ENCODE data around the gene EPN1.

Gene EPN1

DNA sequence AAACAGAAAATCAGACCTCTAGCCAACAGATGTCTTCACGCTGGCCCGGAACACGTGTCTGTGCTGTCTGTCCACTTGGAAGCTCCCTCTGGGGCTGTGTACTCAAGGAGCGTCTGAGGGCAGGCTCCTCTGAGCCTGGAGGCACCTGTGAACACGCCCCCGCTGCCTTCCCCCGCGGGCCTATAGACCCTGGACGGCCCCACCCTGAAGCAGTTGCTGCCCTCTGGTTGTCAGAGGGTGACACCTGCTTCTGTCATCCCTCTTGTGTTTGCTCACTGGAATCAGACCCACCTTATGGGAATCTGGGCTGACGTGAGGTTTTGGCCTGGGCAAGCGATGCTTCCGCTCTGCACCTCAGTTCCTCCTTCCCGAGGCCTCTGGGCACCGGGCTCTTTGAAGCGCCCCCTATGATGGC, 19.2 kb downstream of the EPN1 start:
- no peaks in the 10 kb centered on the region for H3K9me2 ChIP-seq (replicated peaks; ENCODE audit: control insufficient read depth, low read length)
- H3K36me3 ChIP-seq (ENCODE audit: control insufficient read depth, low read length) = peaks cover 92% of the 10 kb centered on the region
- H4K20me1 ChIP-seq (ENCODE audit: control insufficient read depth, insufficient read depth, low read depth, low read length) = no peaks in the 10 kb centered on the region
- H3K4me1 ChIP-seq (ENCODE audit: control insufficient read depth, low read length) = no peaks in the 10 kb centered on the region
- H3K4me2 ChIP-seq (ENCODE audit: low read length) = no peak overlapping the region
- no peaks in the 10 kb centered on the region for H3F3A ChIP-seq (ENCODE audit: control insufficient read depth, insufficient read depth)
- H3K4me3 ChIP-seq (ENCODE audit: low read length) = no peak overlapping the region
- no peaks in the 10 kb centered on the region for H3K79me2 ChIP-seq (ENCODE audit: control insufficient read depth, low read length)
- no peak for TF ChIP-seq EZH2phosphoT487 (IDR thresholded peaks at IDR 0.05; ENCODE audit: borderline replicate concordance, low read length)
- H3K27me3 ChIP-seq (ENCODE audit: control insufficient read depth, low read length) = no peaks in the 10 kb centered on the region
- H3K27ac ChIP-seq (ENCODE audit: low read depth, low read length) = no peak overlapping the region
- H3K9me3 ChIP-seq (ENCODE audit: control insufficient read depth, insufficient read depth, low read length) = no peaks in the 10 kb centered on the region

GRCh38 chr19:55694656-55695491, 19.8 kb downstream of the EPN1 start:
- no peaks in the 10 kb centered on the region for H3K9me2 ChIP-seq (replicated peaks; ENCODE audit: control insufficient read depth, low read length)
- H3K36me3 ChIP-seq (ENCODE audit: control insufficient read depth, low read length) = peaks cover 89% of the 10 kb centered on the region
- H3K4me2 ChIP-seq (ENCODE audit: low read length) = no peak overlapping the region
- no peaks in the 10 kb centered on the region for H3F3A ChIP-seq (ENCODE audit: control insufficient read depth, insufficient read depth)
- no peaks in the 10 kb centered on the region for H4K20me1 ChIP-seq (ENCODE audit: control insufficient read depth, insufficient read depth, low read depth, low read length)
- no peak overlapping the region for H3K27ac ChIP-seq (ENCODE audit: low read depth, low read length)
- H3K27me3 ChIP-seq (ENCODE audit: control insufficient read depth, low read length) = no peaks in the 10 kb centered on the region
- H3K4me1 ChIP-seq (ENCODE audit: control insufficient read depth, low read length) = no peaks in the 10 kb centered on the region
- H3K4me3 ChIP-seq (ENCODE audit: low read length) = no peak overlapping the region
- no peak for TF ChIP-seq EZH2phosphoT487 (IDR thresholded peaks at IDR 0.05; ENCODE audit: borderline replicate concordance, low read length)
- TF ChIP-seq, protein P1, sequence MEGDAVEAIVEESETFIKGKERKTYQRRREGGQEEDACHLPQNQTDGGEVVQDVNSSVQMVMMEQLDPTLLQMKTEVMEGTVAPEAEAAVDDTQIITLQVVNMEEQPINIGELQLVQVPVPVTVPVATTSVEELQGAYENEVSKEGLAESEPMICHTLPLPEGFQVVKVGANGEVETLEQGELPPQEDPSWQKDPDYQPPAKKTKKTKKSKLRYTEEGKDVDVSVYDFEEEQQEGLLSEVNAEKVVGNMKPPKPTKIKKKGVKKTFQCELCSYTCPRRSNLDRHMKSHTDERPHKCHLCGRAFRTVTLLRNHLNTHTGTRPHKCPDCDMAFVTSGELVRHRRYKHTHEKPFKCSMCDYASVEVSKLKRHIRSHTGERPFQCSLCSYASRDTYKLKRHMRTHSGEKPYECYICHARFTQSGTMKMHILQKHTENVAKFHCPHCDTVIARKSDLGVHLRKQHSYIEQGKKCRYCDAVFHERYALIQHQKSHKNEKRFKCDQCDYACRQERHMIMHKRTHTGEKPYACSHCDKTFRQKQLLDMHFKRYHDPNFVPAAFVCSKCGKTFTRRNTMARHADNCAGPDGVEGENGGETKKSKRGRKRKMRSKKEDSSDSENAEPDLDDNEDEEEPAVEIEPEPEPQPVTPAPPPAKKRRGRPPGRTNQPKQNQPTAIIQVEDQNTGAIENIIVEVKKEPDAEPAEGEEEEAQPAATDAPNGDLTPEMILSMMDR (IDR thresholded peaks at IDR 0.05; ENCODE audit: low read depth, low read length, poor library complexity, severe bottlenecking) = no peak
- no peaks in the 10 kb centered on the region for H3K9me3 ChIP-seq (ENCODE audit: control insufficient read depth, insufficient read depth, low read length)
- no peaks in the 10 kb centered on the region for H3K79me2 ChIP-seq (ENCODE audit: control insufficient read depth, low read length)

GRCh38 chr19:55695511-55696290, 20.7 kb downstream of the EPN1 start:
- no peaks in the 10 kb centered on the region for H3K79me2 ChIP-seq (ENCODE audit: control insufficient read depth, low read length)
- no peaks in the 10 kb centered on the region for H3K9me2 ChIP-seq (replicated peaks; ENCODE audit: control insufficient read depth, low read length)
- no peaks in the 10 kb centered on the region for H3K27me3 ChIP-seq (ENCODE audit: control insufficient read depth, low read length)
- H4K20me1 ChIP-seq (ENCODE audit: control insufficient read depth, insufficient read depth, low read depth, low read length) = no peaks in the 10 kb centered on the region
- H3K4me2 ChIP-seq (ENCODE audit: low read length) = no peak overlapping the region
- no peaks in the 10 kb centered on the region for H3K9me3 ChIP-seq (ENCODE audit: control insufficient read depth, insufficient read depth, low read length)
- H3F3A ChIP-seq (ENCODE audit: control insufficient read depth, insufficient read depth) = no peaks in the 10 kb centered on the region
- H3K27ac ChIP-seq (ENCODE audit: low read depth, low read length) = no peak overlapping the region
- no peaks in the 10 kb centered on the region for H3K4me1 ChIP-seq (ENCODE audit: control insufficient read depth, low read length)
- peaks cover 86% of the 10 kb centered on the region for H3K36me3 ChIP-seq (ENCODE audit: control insufficient read depth, low read length)
- no peak for TF ChIP-seq EZH2phosphoT487 (IDR thresholded peaks at IDR 0.05; ENCODE audit: borderline replicate concordance, low read length)
- TF ChIP-seq, protein P1 (IDR thresholded peaks at IDR 0.05; ENCODE audit: low read depth, low read length, poor library complexity, severe bottlenecking) = no peak
- no peak overlapping the region for H3K4me3 ChIP-seq (ENCODE audit: low read length)

Data from DOHH2 (cell line).